ENCODE results near the gene MICALL1.

GRCh38 chr22:37967147-37967546, 61.0 kb downstream of the MICALL1 start:
- TF ChIP-seq KDM1A (IDR thresholded peaks at IDR 0.05; ENCODE audit: low read depth) = no peak
- TF ChIP-seq CTCF (IDR thresholded peaks at IDR 0.05) = no peak
- no peak for TF ChIP-seq HDAC2 (IDR thresholded peaks at IDR 0.05)
- no peak for TF ChIP-seq BCL3 (IDR thresholded peaks at IDR 0.05)
- no peak for TF ChIP-seq GATA3 (IDR thresholded peaks at IDR 0.05; ENCODE audit: borderline replicate concordance)
- no peak for TF ChIP-seq CBX8 (IDR thresholded peaks at IDR 0.05)
- no peak for TF ChIP-seq POLR2A (IDR thresholded peaks at IDR 0.05; ENCODE audit: low read length)
- no peak for TF ChIP-seq ESRRA (IDR thresholded peaks at IDR 0.05; ENCODE audit: borderline replicate concordance, low read length)
- no peak for TF ChIP-seq MAFK (IDR thresholded peaks at IDR 0.05; ENCODE audit: partially characterized antibody)
- TF ChIP-seq RCOR1 (IDR thresholded peaks at IDR 0.05; ENCODE audit: low read depth, low read length) = no peak
- TF ChIP-seq SMC3 (IDR thresholded peaks at IDR 0.05) = no peak

All from A549 (cell line).